Activated gamma-delta T cell (primary cell): ENCODE data around the gene VCP.

ENCODE experiments used
- DNase-seq: peaks from one replicate; lab custom pipeline; 2025; lab: John Stamatoyannopoulos, UW

The VCP gene

DNA sequence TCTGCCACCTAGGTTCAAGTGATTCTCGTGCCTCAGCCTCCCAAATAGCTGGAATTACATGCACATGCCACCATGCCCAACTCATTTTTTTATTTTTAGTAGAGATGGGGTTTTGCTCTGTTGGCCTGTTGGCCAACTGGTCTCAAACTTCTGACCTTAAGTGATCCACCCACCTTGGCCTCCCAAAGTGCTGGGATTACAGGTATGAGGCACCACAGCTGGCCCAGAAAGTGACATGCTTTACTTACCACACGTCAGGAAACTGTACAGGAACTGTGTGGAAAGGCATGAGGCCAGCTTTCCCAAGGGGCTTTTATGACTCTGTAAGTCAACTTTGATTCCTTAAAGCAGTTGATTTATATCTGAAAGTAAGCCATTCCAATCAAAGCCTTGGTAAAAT, 57.9 kb downstream of the VCP start:
- DNase-seq, result no peak

DNA sequence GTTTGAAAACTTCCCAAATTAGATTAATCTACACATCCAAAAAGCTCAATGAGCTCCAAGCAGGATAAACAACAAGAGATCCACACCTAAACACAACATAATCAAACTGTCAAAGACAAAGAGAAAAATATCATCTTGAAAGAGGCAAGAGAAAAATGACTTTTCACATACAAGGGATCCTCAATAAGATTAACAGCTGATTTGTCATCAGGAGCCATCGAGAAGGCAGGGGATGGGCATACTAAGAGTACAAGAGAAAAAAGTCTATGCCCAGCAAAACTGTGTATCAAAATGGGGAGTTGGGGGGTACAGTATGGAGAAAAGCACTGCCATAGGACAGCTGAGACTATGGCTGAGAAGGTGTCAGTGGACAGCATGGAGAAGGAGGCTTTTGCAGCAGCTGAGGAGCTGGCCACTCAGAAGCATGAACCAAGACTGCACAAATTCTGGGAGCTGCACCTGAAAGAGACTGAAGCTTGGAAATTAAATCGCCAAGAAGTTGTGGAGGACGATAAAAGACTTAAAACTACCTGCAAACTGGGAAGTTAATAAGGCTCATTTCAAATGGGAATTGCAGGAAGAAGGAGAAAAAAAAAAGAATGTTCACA, 62.0 kb downstream of the VCP start:
- no peak for DNase-seq
